H1 (cell line): Measurements from ENCODE around the gene CAMTA1. TPM values are rescaled to one million over a fixed set of nuclear protein-coding genes. Genes with fewer than 3 reads are reported as not detected.

ENCODE experiments used
- CTCF ChIA-PET: fragments of 300-600 bp; sonication (Branson Sonifier 250); formaldehyde crosslinking; loops from one replicate; lab custom pipeline; 2021; ENCODE audit not compliant: partially characterized antibody; lab: Charles Lee
- POLR2A ChIA-PET: fragments of 300-600 bp; sonication (Branson Sonifier 250); formaldehyde crosslinking; loops from one replicate; lab custom pipeline; 2021; ENCODE audit warnings: inconsistent platforms; ENCODE audit not compliant: partially characterized antibody; lab: Charles Lee
- DNase-seq, 2 experiments: peaks; one replicate each; pipeline versions ENCODE4 v3.0.0 to v3.0.0-alpha.2; 2010 to 2022; ENCODE audit warnings: low spot score in 2 of 2, low read depth in 1 of 2, mixed read lengths in 1 of 2
- FAIRE-seq: peaks from 2 replicates; lab custom pipeline; 2011; peaks lifted over from hg19 to GRCh38; lab: Jason Lieb, UNC
- H2AFZ ChIP-seq: 2 replicates; pipeline ENCODE4 v1.8.1; 2012; ENCODE audit warnings: low read length, inconsistent platforms
- H2AK5ac ChIP-seq: 2 replicates; pipeline ENCODE4 v1.6.1; 2013; ENCODE audit warnings: low read depth, low read length
- H2BK120ac ChIP-seq: replicated peaks from 2 replicates; pipeline ENCODE3; 2013; ENCODE audit warnings: low read depth, low read length, inconsistent platforms
- H2BK12ac ChIP-seq: 2 replicates; pipeline ENCODE4 v1.6.1; 2013; ENCODE audit warnings: low read depth, low read length
- H2BK15ac ChIP-seq: 2 replicates; pipeline ENCODE4 v1.6.1; 2013; ENCODE audit warnings: low read length
- H2BK20ac ChIP-seq: 2 replicates; pipeline ENCODE4 v1.6.1; 2013; ENCODE audit warnings: low read length
- H2BK5ac ChIP-seq: 2 replicates; pipeline ENCODE4 v1.6.1; 2013; ENCODE audit warnings: low read depth, low read length
- H3K14ac ChIP-seq: 2 replicates; pipeline ENCODE4 v1.6.1; 2013; ENCODE audit warnings: inconsistent platforms; ENCODE audit not compliant: insufficient read length
- H3K18ac ChIP-seq: 2 replicates; pipeline ENCODE4 v1.6.1; 2013; ENCODE audit warnings: low read length; ENCODE audit errors: extremely low read depth
- H3K23ac ChIP-seq: 2 replicates; pipeline ENCODE4 v1.6.1; 2013; ENCODE audit warnings: inconsistent platforms; ENCODE audit not compliant: insufficient read length
- H3K23me2 ChIP-seq: 2 replicates; pipeline ENCODE4 v1.6.1; 2013; ENCODE audit warnings: low read depth, low read length
- H3K27ac ChIP-seq: 2 replicates; pipeline ENCODE4 v1.6.1; 2011; ENCODE audit warnings: low read depth, low read length, inconsistent platforms
- H3K27me3 ChIP-seq, 4 experiments: replicated peaks in 1 of 4; 1 replicate in 1 of 4; 2 replicates in 3 of 4; pipeline versions ENCODE4 v1.6.1 to v1.8.1; 2011 to 2013; ENCODE audit warnings: low read length in 3 of 4, mild to moderate bottlenecking in 3 of 4, inconsistent platforms in 2 of 4, mixed read lengths in 2 of 4, moderate library complexity in 1 of 4; ENCODE audit not compliant: control insufficient read depth in 3 of 4, insufficient read depth in 3 of 4; ENCODE audit errors: extremely low read depth in 1 of 4
- H3K36me3 ChIP-seq, 4 experiments: 2 replicates each; pipeline versions ENCODE4 v1.6.1 to v1.8.1; 2011 to 2013; ENCODE audit warnings: mild to moderate bottlenecking in 4 of 4, low read length in 3 of 4, moderate library complexity in 2 of 4, control low read depth in 1 of 4, inconsistent platforms in 1 of 4; ENCODE audit not compliant: insufficient read depth in 4 of 4, control insufficient read depth in 2 of 4
- H3K4ac ChIP-seq: replicated peaks from 2 replicates; pipeline ENCODE3; 2013; ENCODE audit warnings: low read length, low read depth, mixed read lengths, inconsistent platforms; ENCODE audit not compliant: insufficient read length
- H3K4me1 ChIP-seq, 4 experiments: replicated peaks in 1 of 4; 1 replicate in 1 of 4; 2 replicates in 3 of 4; pipeline versions ENCODE4 v1.6.1 to v1.8.1; 2011 to 2013; ENCODE audit warnings: low read length in 3 of 4, inconsistent platforms in 2 of 4, mixed read lengths in 1 of 4; ENCODE audit not compliant: insufficient read depth in 4 of 4, control insufficient read depth in 3 of 4
- H3K4me2 ChIP-seq, 2 experiments: 2 replicates each; pipeline versions ENCODE4 v1.6.1 to v1.8.1; 2011 to 2013; ENCODE audit warnings: low read depth in 2 of 2, low read length in 2 of 2, control low read depth in 1 of 2, inconsistent platforms in 1 of 2, mild to moderate bottlenecking in 1 of 2; ENCODE audit not compliant: insufficient read depth in 1 of 2
- H3K4me3 ChIP-seq, 4 experiments: fragments of 200-600, 300-600 bp in 1 of 4; sonication (generic), shearing (Covaris generic), sonication (Bioruptor Twin) in 1 of 4; 2 replicates each; pipeline versions ENCODE4 v1.5.1 to v1.8.1; 2011 to 2016; ENCODE audit warnings: low read length in 4 of 4, low read depth in 3 of 4, control low read depth in 2 of 4, inconsistent platforms in 2 of 4, mild to moderate bottlenecking in 2 of 4, mixed read lengths in 1 of 4, moderate library complexity in 1 of 4; ENCODE audit not compliant: insufficient read depth in 2 of 4; ENCODE audit errors: extremely low read depth in 1 of 4
- H3K56ac ChIP-seq: replicated peaks from 2 replicates; pipeline ENCODE3; 2013; ENCODE audit warnings: low read depth, mild to moderate bottlenecking, mixed read lengths, low read length, inconsistent platforms; ENCODE audit not compliant: insufficient read length
- H3K79me1 ChIP-seq: 2 replicates; pipeline ENCODE4 v1.6.1; 2013; ENCODE audit warnings: low read depth, low read length, control low read depth
- H3K79me2 ChIP-seq, 2 experiments: 2 replicates each; pipeline versions ENCODE4 v1.6.1 to v1.8.1; 2012 to 2013; ENCODE audit warnings: low read length in 2 of 2, mild to moderate bottlenecking in 2 of 2, inconsistent platforms in 1 of 2; ENCODE audit not compliant: insufficient read depth in 2 of 2, control insufficient read depth in 1 of 2
- H3K9ac ChIP-seq, 4 experiments: replicated peaks in 1 of 4; 1 replicate in 1 of 4; 2 replicates in 3 of 4; pipeline versions ENCODE4 v1.6.1 to v1.8.1; 2011 to 2013; ENCODE audit warnings: low read depth in 3 of 4, low read length in 3 of 4, control low read depth in 2 of 4, mild to moderate bottlenecking in 2 of 4, moderate library complexity in 2 of 4, inconsistent platforms in 1 of 4; ENCODE audit errors: extremely low read depth in 1 of 4
- H3K9me3 ChIP-seq, 2 experiments: 2 replicates each; pipeline versions ENCODE4 v1.6.1 to v1.8.1; 2012 to 2013; ENCODE audit warnings: mild to moderate bottlenecking in 2 of 2, moderate library complexity in 2 of 2, control low read depth in 1 of 2, inconsistent platforms in 1 of 2, low read depth in 1 of 2, low read length in 1 of 2, mixed read lengths in 1 of 2; ENCODE audit not compliant: insufficient read depth in 2 of 2
- H4K20me1 ChIP-seq, 2 experiments: replicated peaks in 1 of 2; 2 replicates each; pipeline versions ENCODE3 to v1.8.1; 2011 to 2013; ENCODE audit warnings: inconsistent platforms in 2 of 2, low read length in 2 of 2, mild to moderate bottlenecking in 1 of 2; ENCODE audit not compliant: insufficient read depth in 2 of 2, control insufficient read depth in 1 of 2
- H4K5ac ChIP-seq: 2 replicates; pipeline ENCODE4 v1.6.1; 2013; ENCODE audit warnings: low read length, low read depth, mixed read lengths, inconsistent platforms; ENCODE audit not compliant: insufficient read length
- H4K8ac ChIP-seq: 2 replicates; pipeline ENCODE4 v1.8.0; 2013; ENCODE audit warnings: mild to moderate bottlenecking, moderate library complexity, low read length, inconsistent platforms; ENCODE audit not compliant: insufficient read depth; ENCODE audit errors: extremely low read depth
- H4K91ac ChIP-seq: replicated peaks from 2 replicates; pipeline ENCODE3; 2013; ENCODE audit warnings: low read length, mixed read lengths, inconsistent platforms; ENCODE audit not compliant: insufficient read length
- CBX8 ChIP-seq: fragments of 300-800, 300-1000 bp; sonication (generic); IDR thresholded peaks from 2 replicates; pipeline ENCODE4 v1.7.1; 2016; ENCODE audit warnings: low read depth, low read length, borderline replicate concordance
- EGR1 ChIP-seq: IDR thresholded peaks from 2 replicates; pipeline ENCODE4 v1.6.1; 2011; ENCODE audit warnings: low read depth, low read length, borderline replicate concordance
- FOSL1 ChIP-seq: IDR thresholded peaks from 2 replicates; pipeline ENCODE4 v1.6.1; 2011; ENCODE audit warnings: mild to moderate bottlenecking, low read depth, low read length, moderate library complexity; ENCODE audit not compliant: insufficient read depth
- GABPA ChIP-seq: IDR thresholded peaks from 2 replicates; pipeline ENCODE4 v1.6.1; 2011; ENCODE audit warnings: mild to moderate bottlenecking, low read length, moderate library complexity, borderline replicate concordance; ENCODE audit not compliant: insufficient read depth
- POLR2A ChIP-seq, 2 experiments: IDR thresholded peaks; 1 replicate in 1 of 2; 2 replicates in 1 of 2; pipeline ENCODE4 v1.6.1; 2011; ENCODE audit warnings: low read depth in 2 of 2, low read length in 2 of 2, mild to moderate bottlenecking in 2 of 2; ENCODE audit errors: control extremely low read depth in 1 of 2
- RBBP5 ChIP-seq: IDR thresholded peaks from 2 replicates; pipeline ENCODE4 v1.7.1; 2012; ENCODE audit warnings: low read depth, mild to moderate bottlenecking, inconsistent platforms, low read length, moderate library complexity, borderline replicate concordance
- SIN3A ChIP-seq, 2 experiments: IDR thresholded peaks in 1 of 2; conservative IDR thresholded peaks in 1 of 2; 2 replicates each; pipeline ENCODE4 v1.6.1; 2011 to 2012; ENCODE audit warnings: low read length in 2 of 2, improper control_type of control experiment in 1 of 2, low read depth in 1 of 2, mild to moderate bottlenecking in 1 of 2
- SP1 ChIP-seq: IDR thresholded peaks from 2 replicates; pipeline ENCODE4 v1.6.1; 2011; ENCODE audit warnings: low read depth, low read length
- SRF ChIP-seq: IDR thresholded peaks from 2 replicates; pipeline ENCODE4 v1.6.1; 2011; ENCODE audit warnings: mild to moderate bottlenecking, low read depth, low read length, moderate library complexity
- TCF12 ChIP-seq: IDR thresholded peaks from 2 replicates; pipeline ENCODE4 v1.6.1; 2011; ENCODE audit warnings: low read depth, mild to moderate bottlenecking, low read length
- WGBS, 2 experiments: shearing (Covaris generic) in 1 of 2; methylation state at CpG; one replicate each; pipeline versions ENCODE4 v1.1.6 to v1.1.7; 2013 to 2015; ENCODE audit warnings: low lambda C conversion rate in 2 of 2, mixed read lengths in 2 of 2, inconsistent platforms in 1 of 2, low coverage in 1 of 2, missing lambda C conversion rate in 1 of 2; ENCODE audit not compliant: insufficient replicate concordance in 2 of 2, insufficient coverage in 1 of 2, insufficient read length in 1 of 2; ENCODE audit errors: extremely low coverage in 1 of 2, missing lambda C conversion rate in 1 of 2; 5-methylcytosine and 5-hydroxymethylcytosine counted together
- polyA plus RNA-seq, 7 experiments: library from polyadenylated mRNA; depleted of rRNA in 3 of 7; stranded (reverse) in 5 of 7; unstranded in 2 of 7; fragments of >200 nt in 5 of 7; fragments of 200-250 nt in 2 of 7; gene quantifications; 1 replicate in 5 of 7; 2 replicates in 1 of 7; 4 replicates in 1 of 7; pipeline versions ENCODE4 v1.2.1 to v1.2.3, GENCODE V29; 2011 to 2013; ENCODE audit warnings: missing spikeins in 2 of 7, mixed read lengths in 2 of 7
- total RNA-seq: library from RNA; stranded (reverse); fragmentation: NEBNext Ultra II Directional; extraction: Animal tissue kit (Norgen Biotek cat#: 25700); gene quantifications from 2 replicates; pipeline ENCODE4 v1.2.1, GENCODE V29; 2021

Gene CAMTA1
- total and polyA plus RNA-seq, 2 of the 8 experiments (the other 6 are each of a cell fraction or from before 2014, with no cell fraction given) = 65.0 to 119 TPM

DNA sequence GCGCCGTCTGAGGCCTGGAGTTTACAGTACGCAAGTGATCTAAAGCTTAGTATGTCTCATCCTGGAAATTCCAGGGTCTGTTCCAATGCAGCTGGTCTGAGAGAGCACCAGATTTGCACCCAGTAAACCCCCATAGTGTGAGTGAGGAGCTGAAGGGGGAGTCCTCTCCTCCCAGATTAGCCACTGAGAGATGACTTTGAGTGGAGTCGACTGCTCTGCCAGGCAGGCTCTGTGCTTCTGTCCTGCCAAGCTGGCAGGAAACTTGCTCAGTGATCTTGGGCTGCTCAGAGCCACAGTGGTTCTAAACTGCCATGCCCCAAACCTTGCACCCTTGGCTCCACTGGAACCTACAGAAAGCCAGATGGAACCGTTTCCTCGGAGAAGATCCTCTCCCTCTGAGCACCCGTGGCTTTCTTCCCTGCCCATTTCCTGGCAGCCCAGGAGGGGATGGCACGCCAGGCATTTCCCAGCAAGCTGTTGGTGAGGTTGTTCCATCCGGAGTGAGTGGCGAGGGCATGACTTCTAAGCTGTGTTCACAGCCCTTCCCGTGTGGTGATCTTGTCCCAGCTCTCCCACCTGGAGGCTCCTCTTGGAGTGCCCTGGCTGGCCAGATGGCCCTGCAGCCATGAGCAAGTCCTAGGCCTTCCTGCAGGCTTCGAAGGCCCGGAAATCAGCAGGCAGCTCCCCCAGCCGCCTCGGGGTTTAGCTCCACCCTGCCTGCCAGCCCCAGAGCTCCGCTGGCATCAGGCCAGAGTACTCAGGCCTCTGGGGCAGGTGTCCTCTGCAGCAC lies 859.9 kb downstream of the CAMTA1 start:
- H2AFZ ChIP-seq = no peak overlapping the region
- no peaks in the 10 kb centered on the region for H3K79me2 ChIP-seq
- H3K9me3 ChIP-seq = 0 out of 4 replicates have a peak, but pooled peaks cover 0 to 3% of the 10 kb centered on the region in 2 experiments
- H3K4me2 ChIP-seq = no peak overlapping the region
- H3K56ac ChIP-seq = no peak overlapping the region
- H3K36me3 ChIP-seq = no peaks in the 10 kb centered on the region
- CTCF ChIA-PET = interaction anchor here (0.6 to 2.6 kb wide), 21 partner anchors 8 to 641 kb away, joined by 3 to 11 read pairs (median 4); no protein-coding TSS in a partner anchor
- H3K4me1 ChIP-seq = no peaks in the 10 kb centered on the region; a peak in 1 of 7 replicates
- H3K14ac ChIP-seq = no peak overlapping the region
- FAIRE-seq (no peak), DNase-seq (no peak)
- no peak overlapping the region for H4K8ac ChIP-seq
- H2AK5ac ChIP-seq = 0 out of 2 replicates have a peak overlapping the region, but pooled peaks have one; percentile 13
- no peak overlapping the region for H3K4ac ChIP-seq
- no peak overlapping the region for H3K9ac ChIP-seq
- no peaks in the 10 kb centered on the region for H3K79me1 ChIP-seq
- no peak overlapping the region for H3K27ac ChIP-seq
- H4K5ac ChIP-seq = no peak overlapping the region
- no peak overlapping the region for H2BK15ac ChIP-seq
- POLR2A ChIA-PET = interaction anchor here (0.8 kb wide), 1 partner anchor 105 kb away, joined by 3 read pairs; no protein-coding TSS in a partner anchor
- no peak overlapping the region for H4K91ac ChIP-seq
- H4K20me1 ChIP-seq = no peaks in the 10 kb centered on the region
- H3K23me2 ChIP-seq = no peaks in the 10 kb centered on the region
- no peak overlapping the region for H2BK20ac ChIP-seq
- H3K27me3 ChIP-seq = no peaks in the 10 kb centered on the region
- TF ChIP-seq CBX8 (no peak), POLR2A (IDR thresholded peaks at IDR 0.05; ENCODE audit: control extremely low read depth in 1 of 2, low read depth in 2 of 2, low read length in 2 of 2) (no peak), SRF (no peak), RBBP5 (no peak), FOSL1 (no peak), EGR1 (no peak), SP1 (no peak), TCF12 (no peak), GABPA (no peak), SIN3A (conservative IDR thresholded peaks at IDR 0.05 in 1 of 2, IDR thresholded peaks at IDR 0.05 in 1 of 2; ENCODE audit: low read depth in 1 of 2, low read length in 2 of 2) (no peak)
- H2BK120ac ChIP-seq = no peak overlapping the region
- peak overlapping the region; percentile 66 for H2BK5ac ChIP-seq
- 95% methylated on average over 16 of the region's 16 CpGs; no CpG with 5 or more reads in 1 of the 2 experiments for WGBS, 2 experiments
- H2BK12ac ChIP-seq = 0 out of 2 replicates have a peak overlapping the region, but pooled peaks have one; percentile 39
- no peak overlapping the region for H3K18ac ChIP-seq
- no peak overlapping the region for H3K4me3 ChIP-seq
- no peak overlapping the region for H3K23ac ChIP-seq
